Measurements from ENCODE around the gene OR14C36. TPM values are rescaled to one million over a fixed set of nuclear protein-coding genes. Genes with fewer than 3 reads are reported as not detected.

The OR14C36 gene
- total RNA-seq, 1 experiment from 2014 or later, result not detected

DNA sequence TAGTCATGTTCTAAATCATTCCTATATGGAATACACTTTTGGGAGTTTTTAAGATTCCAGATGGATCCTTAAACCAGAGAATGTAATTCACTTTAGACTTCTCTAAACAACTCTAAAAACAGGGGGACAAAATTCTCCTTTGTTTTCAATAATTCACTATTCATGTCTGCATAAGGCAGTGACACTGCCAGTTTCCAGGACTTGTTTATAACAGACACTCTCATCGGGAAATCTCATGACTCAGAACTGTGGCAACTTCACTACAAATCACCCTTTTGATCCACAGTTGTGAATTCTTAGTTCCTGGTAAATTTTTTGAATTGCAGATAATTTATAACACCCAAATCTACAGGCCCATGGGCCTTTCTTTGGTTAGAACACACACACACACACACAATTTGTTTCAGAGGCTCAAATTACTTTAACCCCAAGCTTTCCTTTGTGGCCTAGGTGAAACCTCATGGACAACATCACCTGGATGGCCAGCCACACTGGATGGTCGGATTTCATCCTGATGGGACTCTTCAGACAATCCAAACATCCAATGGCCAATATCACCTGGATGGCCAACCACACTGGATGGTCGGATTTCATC lies 12.6 kb downstream of the OR14C36 start, which contains the start of gene OR2T4 (continued):
- TF ChIP-seq TCF7L2 (IDR thresholded peaks at IDR 0.05; ENCODE audit: borderline replicate concordance, extremely low read depth, insufficient read depth, insufficient read length) (no peak), CEBPB (IDR thresholded peaks at IDR 0.05; ENCODE audit: low read depth) (no peak)

DNA sequence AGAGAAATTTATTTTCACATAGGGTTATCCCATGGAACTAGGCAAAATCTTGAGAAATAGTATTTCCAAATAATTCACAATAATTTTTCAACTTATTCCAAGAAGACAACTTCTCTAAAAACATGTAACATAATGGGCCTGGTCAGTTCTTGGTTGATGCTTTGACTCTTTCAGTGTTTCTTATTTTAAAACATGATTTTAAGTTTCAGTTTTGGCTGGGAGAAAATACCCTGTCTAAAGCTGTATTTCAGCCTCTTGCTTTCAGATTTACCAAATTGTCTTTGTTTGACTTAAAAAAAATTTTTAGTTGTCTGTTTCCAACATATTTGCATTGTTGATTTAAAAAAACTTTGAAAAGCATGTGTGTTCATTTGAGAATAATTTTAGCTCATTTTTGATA lies 18.0 kb downstream of the OR14C36 start:
- no TSS peak for BruUV-seq (replicated peaks)
- no peaks in the 10 kb centered on the region for H4K20me1 ChIP-seq (ENCODE audit: insufficient read depth)
- no peak overlapping the region for H3K4me3 ChIP-seq (replicated peaks in 1 of 2; ENCODE audit: low read depth in 1 of 2, low read length in 2 of 2)
- H3K27me3 ChIP-seq (ENCODE audit: insufficient read depth, low read length), result no peaks in the 10 kb centered on the region
- H3K9ac ChIP-seq (ENCODE audit: low read length), result no peak overlapping the region
- no peaks in the 10 kb centered on the region for H3K4me1 ChIP-seq (ENCODE audit: control insufficient read depth in 1 of 2, insufficient read depth in 2 of 2, low read length in 2 of 2)
- CTCF ChIA-PET, result no interaction called here
- POLR2A ChIA-PET, result no interaction called here
- DNase-seq (ENCODE audit: low read depth, low spot score) (no peak), ATAC-seq (no peak)
- no peak for TF ChIP-seq SP1 (IDR thresholded peaks at IDR 0.05; ENCODE audit: low read depth)
- no peaks in the 10 kb centered on the region for H3K9me2 ChIP-seq (ENCODE audit: insufficient read depth)
- H3K9me3 ChIP-seq (ENCODE audit: control insufficient read depth in 1 of 2, insufficient read depth in 1 of 2, low read depth in 1 of 2, low read length in 2 of 2), result peaks cover 8 to 18% of the 10 kb centered on the region in 2 experiments; a peak in 2 of 4 replicates
- H2AFZ ChIP-seq (ENCODE audit: low read depth, low read length, poor library complexity, severe bottlenecking), result no peak overlapping the region
- intact Hi-C loops (cut with micrococcal nuclease), result no loop called here
- H3K36me3 ChIP-seq (ENCODE audit: control insufficient read depth in 1 of 2, insufficient read depth in 2 of 2, low read length in 2 of 2), result no peaks in the 10 kb centered on the region
- H3K79me2 ChIP-seq (ENCODE audit: insufficient read depth, low read length), result no peaks in the 10 kb centered on the region
- no peak overlapping the region for H3K4me2 ChIP-seq (ENCODE audit: low read length)
- H3K27ac ChIP-seq (ENCODE audit: low read depth, low read length), result no peak overlapping the region
- RAD21 ChIA-PET (ENCODE audit: low non-redundant PET in 1 of 2, low total read pairs in 2 of 2, uncharacterized antibody in 2 of 2, unreplicated experiment in 2 of 2), result no interaction called here

DNA sequence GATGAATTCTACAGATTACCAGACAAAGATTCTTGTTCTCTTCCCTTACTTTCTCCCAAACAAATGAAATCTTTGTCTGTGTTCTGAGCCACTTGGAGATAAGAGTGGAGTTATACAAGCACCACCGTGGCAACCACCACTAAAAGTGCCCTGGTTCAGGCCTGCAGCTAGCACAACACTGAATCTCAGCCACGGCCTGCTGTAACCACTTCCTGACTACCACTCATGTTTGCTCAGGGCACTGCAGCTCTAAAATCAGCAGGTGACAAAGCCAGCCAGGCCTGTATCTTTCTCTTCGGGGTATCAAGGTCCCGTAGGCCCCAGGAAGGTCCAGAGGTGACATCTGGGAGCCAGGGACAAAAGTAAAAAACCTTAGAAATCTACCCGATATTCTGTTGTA lies 23.8 kb downstream of the OR14C36 start:
- Histone ChIP-seq H3K4me1 (ENCODE audit: control insufficient read depth in 1 of 2, insufficient read depth in 2 of 2, low read length in 2 of 2) (no peaks in the 10 kb centered on the region), H3K27ac (ENCODE audit: low read depth, low read length) (no peak overlapping the region), H3K4me2 (ENCODE audit: low read length) (no peak overlapping the region), H3K9me3 (ENCODE audit: control insufficient read depth in 1 of 2, insufficient read depth in 1 of 2, low read depth in 1 of 2, low read length in 2 of 2) (peaks cover 8 to 26% of the 10 kb centered on the region in 2 experiments; a peak in 2 of 4 replicates), H3K27me3 (ENCODE audit: insufficient read depth, low read length) (no peaks in the 10 kb centered on the region), H3K36me3 (ENCODE audit: control insufficient read depth in 1 of 2, insufficient read depth in 2 of 2, low read length in 2 of 2) (no peaks in the 10 kb centered on the region), H3K9me2 (ENCODE audit: insufficient read depth) (no peaks in the 10 kb centered on the region), H3K4me3 (replicated peaks in 1 of 2; ENCODE audit: low read depth in 1 of 2, low read length in 2 of 2) (no peak overlapping the region), H2AFZ (ENCODE audit: low read depth, low read length, poor library complexity, severe bottlenecking) (no peak overlapping the region), H3K79me2 (ENCODE audit: insufficient read depth, low read length) (no peaks in the 10 kb centered on the region), H3K9ac (ENCODE audit: low read length) (no peak overlapping the region), H4K20me1 (ENCODE audit: insufficient read depth) (no peaks in the 10 kb centered on the region)
- no peak for ATAC-seq
- intact Hi-C loops (cut with micrococcal nuclease), result no loop called here
- no TSS peak for BruUV-seq (replicated peaks)
- CTCF ChIA-PET, result no interaction called here
- RAD21 ChIA-PET (ENCODE audit: low non-redundant PET in 1 of 2, low total read pairs in 2 of 2, uncharacterized antibody in 2 of 2, unreplicated experiment in 2 of 2), result no interaction called here
- no peak for DNase-seq (ENCODE audit: low read depth, low spot score)
- POLR2A ChIA-PET, result no interaction called here
- TF ChIP-seq EGR1 (IDR thresholded peaks at IDR 0.05; ENCODE audit: low read depth) (no peak), FOSL1 (IDR thresholded peaks at IDR 0.05; ENCODE audit: low read depth) (no peak), ELF1 (IDR thresholded peaks at IDR 0.05; ENCODE audit: borderline replicate concordance, low read depth) (no peak), POLR2AphosphoS5 (IDR thresholded peaks at IDR 0.05; ENCODE audit: low read depth, low read length) (no peak), SP1 (IDR thresholded peaks at IDR 0.05; ENCODE audit: low read depth) (no peak), EZH2 (IDR thresholded peaks at IDR 0.05) (no peak), YY1 (IDR thresholded peaks at IDR 0.05; ENCODE audit: extremely low read depth, insufficient replicate concordance, low read depth, low read length) (no peak), EZH2phosphoT487 (IDR thresholded peaks at IDR 0.05; ENCODE audit: borderline replicate concordance) (no peak), JUND (IDR thresholded peaks at IDR 0.05) (no peak), ZNF274 (IDR thresholded peaks at IDR 0.05; ENCODE audit: low read depth, low read length) (no peak)
- TF ChIP-seq, protein P1, sequence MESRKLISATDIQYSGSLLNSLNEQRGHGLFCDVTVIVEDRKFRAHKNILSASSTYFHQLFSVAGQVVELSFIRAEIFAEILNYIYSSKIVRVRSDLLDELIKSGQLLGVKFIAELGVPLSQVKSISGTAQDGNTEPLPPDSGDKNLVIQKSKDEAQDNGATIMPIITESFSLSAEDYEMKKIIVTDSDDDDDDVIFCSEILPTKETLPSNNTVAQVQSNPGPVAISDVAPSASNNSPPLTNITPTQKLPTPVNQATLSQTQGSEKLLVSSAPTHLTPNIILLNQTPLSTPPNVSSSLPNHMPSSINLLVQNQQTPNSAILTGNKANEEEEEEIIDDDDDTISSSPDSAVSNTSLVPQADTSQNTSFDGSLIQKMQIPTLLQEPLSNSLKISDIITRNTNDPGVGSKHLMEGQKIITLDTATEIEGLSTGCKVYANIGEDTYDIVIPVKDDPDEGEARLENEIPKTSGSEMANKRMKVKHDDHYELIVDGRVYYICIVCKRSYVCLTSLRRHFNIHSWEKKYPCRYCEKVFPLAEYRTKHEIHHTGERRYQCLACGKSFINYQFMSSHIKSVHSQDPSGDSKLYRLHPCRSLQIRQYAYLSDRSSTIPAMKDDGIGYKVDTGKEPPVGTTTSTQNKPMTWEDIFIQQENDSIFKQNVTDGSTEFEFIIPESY (IDR thresholded peaks at IDR 0.05; ENCODE audit: extremely low read depth, insufficient replicate concordance, low read length), result no peak
- TF ChIP-seq, protein P2, sequence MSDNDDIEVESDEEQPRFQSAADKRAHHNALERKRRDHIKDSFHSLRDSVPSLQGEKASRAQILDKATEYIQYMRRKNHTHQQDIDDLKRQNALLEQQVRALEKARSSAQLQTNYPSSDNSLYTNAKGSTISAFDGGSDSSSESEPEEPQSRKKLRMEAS (IDR thresholded peaks at IDR 0.05), result no peak
- TF ChIP-seq, protein P3, sequence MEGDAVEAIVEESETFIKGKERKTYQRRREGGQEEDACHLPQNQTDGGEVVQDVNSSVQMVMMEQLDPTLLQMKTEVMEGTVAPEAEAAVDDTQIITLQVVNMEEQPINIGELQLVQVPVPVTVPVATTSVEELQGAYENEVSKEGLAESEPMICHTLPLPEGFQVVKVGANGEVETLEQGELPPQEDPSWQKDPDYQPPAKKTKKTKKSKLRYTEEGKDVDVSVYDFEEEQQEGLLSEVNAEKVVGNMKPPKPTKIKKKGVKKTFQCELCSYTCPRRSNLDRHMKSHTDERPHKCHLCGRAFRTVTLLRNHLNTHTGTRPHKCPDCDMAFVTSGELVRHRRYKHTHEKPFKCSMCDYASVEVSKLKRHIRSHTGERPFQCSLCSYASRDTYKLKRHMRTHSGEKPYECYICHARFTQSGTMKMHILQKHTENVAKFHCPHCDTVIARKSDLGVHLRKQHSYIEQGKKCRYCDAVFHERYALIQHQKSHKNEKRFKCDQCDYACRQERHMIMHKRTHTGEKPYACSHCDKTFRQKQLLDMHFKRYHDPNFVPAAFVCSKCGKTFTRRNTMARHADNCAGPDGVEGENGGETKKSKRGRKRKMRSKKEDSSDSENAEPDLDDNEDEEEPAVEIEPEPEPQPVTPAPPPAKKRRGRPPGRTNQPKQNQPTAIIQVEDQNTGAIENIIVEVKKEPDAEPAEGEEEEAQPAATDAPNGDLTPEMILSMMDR (IDR thresholded peaks at IDR 0.05 in 2 of 3, conservative IDR thresholded peaks at IDR 0.05 in 1 of 3; ENCODE audit: borderline replicate concordance in 1 of 3, insufficient read depth in 1 of 3, low read depth in 2 of 3, low read length in 2 of 3), result no peak
